Measurements from ENCODE around the gene BAHD1.
A peak's percentile ranks its signal among the peaks of the same experiment; 100 is the strongest.

Gene BAHD1

DNA sequence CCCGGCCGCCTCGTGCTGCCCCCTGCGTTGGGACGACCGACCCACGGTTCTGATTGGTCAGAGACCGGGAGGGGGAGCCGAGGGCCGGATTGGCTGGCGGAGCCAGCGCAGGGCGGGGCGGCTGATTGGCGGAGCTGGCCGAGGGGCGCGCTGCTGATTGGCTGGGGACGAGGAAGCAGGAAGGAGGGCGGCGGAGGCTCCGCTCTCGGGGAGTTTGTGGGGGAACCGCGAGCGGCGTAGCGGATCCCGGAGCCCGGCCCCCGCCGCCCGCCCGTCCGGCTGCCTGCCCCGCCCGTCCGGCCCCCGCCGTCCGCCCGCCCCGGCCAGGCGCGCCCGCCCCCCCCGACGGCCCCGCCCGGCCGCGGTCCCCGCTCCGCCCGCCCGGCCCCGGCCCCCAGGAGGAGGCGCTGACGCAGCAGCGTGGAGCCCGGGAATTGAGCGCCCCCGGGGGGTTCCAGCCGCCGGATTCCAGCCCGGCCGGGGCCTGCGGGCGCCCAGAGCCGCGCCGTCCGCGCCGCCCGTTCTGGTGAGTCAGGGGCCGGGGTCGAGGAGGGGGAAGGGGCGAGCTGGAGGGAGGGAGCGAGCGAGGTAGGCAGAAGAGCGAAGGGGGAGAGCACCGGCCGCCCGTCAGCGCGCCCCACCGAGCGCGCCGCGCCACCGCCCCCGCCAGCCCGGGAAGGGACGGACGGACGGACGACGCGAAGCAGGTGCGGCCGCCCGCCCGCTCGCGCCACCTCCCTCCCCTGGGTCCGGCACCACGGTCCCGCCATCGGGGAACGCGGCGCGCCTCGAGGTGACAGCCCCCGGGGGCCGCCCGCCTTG lies at the start of gene BAHD1:
TSS of gene BAHD1 (plus strand) at position 211 of the 822 bp plus-strand sequence. CDS start 17,512 bp downstream, outside the sequence.
- peaks cover 12 to 24% of the 10 kb centered on the region in 2 donors for H3K27me3 ChIP-seq (ENCODE audit: control insufficient read depth in 1 of 2, insufficient read depth in 2 of 2, low read length in 2 of 2)
- H3K9me3 ChIP-seq (ENCODE audit: control insufficient read depth in 1 of 2, low read length in 2 of 2), result no peaks in the 10 kb centered on the region
- no peaks in the 10 kb centered on the region for H3K36me3 ChIP-seq (ENCODE audit: control insufficient read depth in 1 of 2, insufficient read depth in 2 of 2, low read length in 2 of 2)
- peaks cover 46 to 54% of the 10 kb centered on the region in 2 donors for H3K4me1 ChIP-seq (ENCODE audit: control insufficient read depth in 1 of 2, insufficient read depth in 2 of 2, low read length in 2 of 2)
- peak within 1 kb of the TSS; percentile 76 to 79 for H3K4me3 ChIP-seq (ENCODE audit: low read depth in 1 of 2, low read length in 2 of 2)
- H3K9ac ChIP-seq (ENCODE audit: low read depth in 1 of 2, low read length in 2 of 2), result peak within 1 kb of the TSS; percentile 60 to 66
- no peak within 1 kb of the TSS for H3K27ac ChIP-seq (ENCODE audit: low read depth, low read length)

DNA sequence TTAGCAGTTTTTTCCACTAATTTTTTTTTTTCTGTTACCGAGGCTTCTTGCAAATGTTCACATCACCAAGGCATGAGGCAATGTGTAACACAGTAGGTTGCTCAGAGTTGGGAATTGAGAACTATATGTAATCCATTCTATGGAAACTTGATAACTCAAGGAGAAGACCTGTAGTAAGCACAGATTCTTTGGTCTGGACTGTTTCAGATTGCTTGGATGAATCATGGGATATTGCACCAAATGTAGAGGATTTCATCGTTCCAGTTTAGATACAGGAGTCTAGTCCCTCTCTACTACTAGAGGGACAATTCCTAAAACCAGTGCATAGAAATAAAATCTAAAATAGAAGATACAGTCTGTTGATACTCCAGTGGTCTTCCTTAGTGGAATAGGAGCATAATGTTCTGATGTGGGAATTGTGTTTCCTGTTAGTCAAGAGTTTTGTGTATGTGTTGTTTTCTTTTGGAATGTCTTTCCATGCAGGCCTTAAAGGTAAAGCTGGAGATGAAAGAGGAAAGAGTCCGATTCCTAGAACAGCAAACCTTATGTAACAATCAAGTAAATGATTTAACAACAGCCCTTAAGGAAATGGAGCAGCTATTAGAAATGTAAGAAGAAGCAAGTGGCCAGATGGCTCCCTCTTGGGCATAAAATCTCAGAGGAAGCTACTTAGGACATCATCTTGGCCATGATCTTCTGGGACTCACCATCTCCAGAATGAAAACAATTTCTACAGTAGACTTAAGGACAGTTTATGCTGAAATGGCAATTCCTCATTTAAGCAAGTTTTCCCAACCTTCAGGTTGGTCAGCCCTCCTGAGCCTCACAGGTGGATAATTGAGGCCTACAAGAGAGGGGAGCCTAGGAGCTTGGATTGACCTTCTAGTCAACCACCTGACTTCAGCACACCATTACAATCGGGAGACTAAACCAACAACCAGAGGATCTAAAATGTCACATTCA lies 47.5 kb upstream of the BAHD1 start:
- Histone ChIP-seq H3K9me3 (ENCODE audit: control insufficient read depth in 1 of 2, low read length in 2 of 2) (no peaks in the 10 kb centered on the region), H3K27me3 (ENCODE audit: control insufficient read depth in 1 of 2, insufficient read depth in 2 of 2, low read length in 2 of 2) (no peaks in the 10 kb centered on the region), H3K4me1 (ENCODE audit: control insufficient read depth in 1 of 2, insufficient read depth in 2 of 2, low read length in 2 of 2) (no peaks in the 10 kb centered on the region), H3K36me3 (ENCODE audit: control insufficient read depth in 1 of 2, insufficient read depth in 2 of 2, low read length in 2 of 2) (peaks cover 12 to 31% of the 10 kb centered on the region in 2 donors), H3K4me3 (ENCODE audit: low read depth in 1 of 2, low read length in 2 of 2) (no peak overlapping the region), H3K27ac (ENCODE audit: low read depth, low read length) (no peak overlapping the region), H3K9ac (ENCODE audit: low read depth in 1 of 2, low read length in 2 of 2) (no peak overlapping the region)

DNA sequence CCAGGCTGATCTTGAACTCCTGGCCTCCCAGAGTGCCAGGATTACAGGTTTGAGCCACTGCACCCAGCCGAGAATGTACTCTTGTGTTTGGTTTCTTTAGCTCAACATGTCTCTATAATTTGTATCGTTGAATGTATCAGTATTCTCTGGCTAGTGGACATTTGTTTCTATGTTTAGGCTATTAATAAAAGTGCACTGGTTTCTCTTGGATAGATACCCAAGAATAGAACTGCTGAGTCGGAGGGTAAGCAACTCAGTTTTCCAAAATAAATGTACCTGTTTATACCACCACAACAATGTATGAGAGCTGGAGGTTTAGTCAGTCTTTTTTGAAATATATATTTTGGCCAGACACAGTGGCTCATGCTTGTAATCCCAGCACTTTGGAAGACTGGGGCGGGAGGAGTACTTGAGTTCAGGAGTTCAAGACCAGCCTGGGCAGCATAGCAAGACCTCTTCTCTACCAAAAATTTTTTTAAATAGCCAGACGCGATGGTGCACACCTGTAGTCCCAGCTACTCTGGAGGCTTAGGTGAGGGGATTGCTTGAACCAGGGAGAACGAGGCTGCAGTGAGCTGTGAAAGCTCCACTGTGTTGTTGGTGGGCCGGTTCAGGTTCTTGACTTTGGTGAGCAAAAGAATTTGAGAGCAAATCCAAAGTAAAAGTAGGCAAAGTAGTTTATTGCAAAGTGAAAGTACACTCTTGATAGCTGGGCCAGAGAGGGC lies 42.9 kb upstream of the BAHD1 start:
- no peaks in the 10 kb centered on the region for H3K27me3 ChIP-seq (ENCODE audit: control insufficient read depth in 1 of 2, insufficient read depth in 2 of 2, low read length in 2 of 2)
- H3K9ac ChIP-seq (ENCODE audit: low read depth in 1 of 2, low read length in 2 of 2), result no peak overlapping the region
- no peak overlapping the region for H3K4me3 ChIP-seq (ENCODE audit: low read depth in 1 of 2, low read length in 2 of 2)
- H3K27ac ChIP-seq (ENCODE audit: low read depth, low read length), result no peak overlapping the region
- H3K9me3 ChIP-seq (ENCODE audit: control insufficient read depth in 1 of 2, low read length in 2 of 2), result no peaks in the 10 kb centered on the region
- H3K36me3 ChIP-seq (ENCODE audit: control insufficient read depth in 1 of 2, insufficient read depth in 2 of 2, low read length in 2 of 2), result peaks cover 0 to 10% of the 10 kb centered on the region in 2 donors
- H3K4me1 ChIP-seq (ENCODE audit: control insufficient read depth in 1 of 2, insufficient read depth in 2 of 2, low read length in 2 of 2), result no peaks in the 10 kb centered on the region

GRCh38 chr15:40398413-40398873 lies 42.3 kb upstream of the BAHD1 start:
- H3K36me3 ChIP-seq (ENCODE audit: control insufficient read depth in 1 of 2, insufficient read depth in 2 of 2, low read length in 2 of 2), result peaks cover 0 to 4% of the 10 kb centered on the region in 2 donors
- no peaks in the 10 kb centered on the region for H3K4me1 ChIP-seq (ENCODE audit: control insufficient read depth in 1 of 2, insufficient read depth in 2 of 2, low read length in 2 of 2)
- no peak overlapping the region for H3K9ac ChIP-seq (ENCODE audit: low read depth in 1 of 2, low read length in 2 of 2)
- no peak overlapping the region for H3K27ac ChIP-seq (ENCODE audit: low read depth, low read length)
- H3K27me3 ChIP-seq (ENCODE audit: control insufficient read depth in 1 of 2, insufficient read depth in 2 of 2, low read length in 2 of 2), result no peaks in the 10 kb centered on the region
- no peaks in the 10 kb centered on the region for H3K9me3 ChIP-seq (ENCODE audit: control insufficient read depth in 1 of 2, low read length in 2 of 2)
- no peak overlapping the region for H3K4me3 ChIP-seq (ENCODE audit: low read depth in 1 of 2, low read length in 2 of 2)

DNA sequence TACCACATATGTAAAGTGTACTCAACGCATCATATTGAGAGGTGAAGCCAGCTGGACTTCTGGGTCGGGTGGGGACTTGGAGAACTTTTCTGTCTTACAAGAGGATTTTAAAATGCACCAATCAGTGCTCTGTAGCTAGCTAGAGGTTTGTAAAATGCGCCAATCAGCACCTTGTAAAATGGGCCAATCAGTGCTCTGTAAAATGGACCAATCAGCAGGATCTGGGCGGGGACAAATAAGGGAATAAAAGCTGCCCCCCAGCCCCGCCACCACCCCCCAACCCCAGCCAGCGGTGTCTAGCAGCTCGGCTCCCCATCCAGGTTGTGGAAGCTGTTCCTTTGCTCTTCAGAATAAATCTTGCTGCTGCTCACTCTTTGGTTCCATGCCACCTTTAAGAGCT lies 41.4 kb upstream of the BAHD1 start:
- Histone ChIP-seq H3K27me3 (ENCODE audit: control insufficient read depth in 1 of 2, insufficient read depth in 2 of 2, low read length in 2 of 2) (no peaks in the 10 kb centered on the region), H3K36me3 (ENCODE audit: control insufficient read depth in 1 of 2, insufficient read depth in 2 of 2, low read length in 2 of 2) (no peaks in the 10 kb centered on the region), H3K4me3 (ENCODE audit: low read depth in 1 of 2, low read length in 2 of 2) (no peak overlapping the region), H3K4me1 (ENCODE audit: control insufficient read depth in 1 of 2, insufficient read depth in 2 of 2, low read length in 2 of 2) (no peaks in the 10 kb centered on the region), H3K9ac (ENCODE audit: low read depth in 1 of 2, low read length in 2 of 2) (no peak overlapping the region), H3K27ac (ENCODE audit: low read depth, low read length) (no peak overlapping the region), H3K9me3 (ENCODE audit: control insufficient read depth in 1 of 2, low read length in 2 of 2) (no peaks in the 10 kb centered on the region)

DNA sequence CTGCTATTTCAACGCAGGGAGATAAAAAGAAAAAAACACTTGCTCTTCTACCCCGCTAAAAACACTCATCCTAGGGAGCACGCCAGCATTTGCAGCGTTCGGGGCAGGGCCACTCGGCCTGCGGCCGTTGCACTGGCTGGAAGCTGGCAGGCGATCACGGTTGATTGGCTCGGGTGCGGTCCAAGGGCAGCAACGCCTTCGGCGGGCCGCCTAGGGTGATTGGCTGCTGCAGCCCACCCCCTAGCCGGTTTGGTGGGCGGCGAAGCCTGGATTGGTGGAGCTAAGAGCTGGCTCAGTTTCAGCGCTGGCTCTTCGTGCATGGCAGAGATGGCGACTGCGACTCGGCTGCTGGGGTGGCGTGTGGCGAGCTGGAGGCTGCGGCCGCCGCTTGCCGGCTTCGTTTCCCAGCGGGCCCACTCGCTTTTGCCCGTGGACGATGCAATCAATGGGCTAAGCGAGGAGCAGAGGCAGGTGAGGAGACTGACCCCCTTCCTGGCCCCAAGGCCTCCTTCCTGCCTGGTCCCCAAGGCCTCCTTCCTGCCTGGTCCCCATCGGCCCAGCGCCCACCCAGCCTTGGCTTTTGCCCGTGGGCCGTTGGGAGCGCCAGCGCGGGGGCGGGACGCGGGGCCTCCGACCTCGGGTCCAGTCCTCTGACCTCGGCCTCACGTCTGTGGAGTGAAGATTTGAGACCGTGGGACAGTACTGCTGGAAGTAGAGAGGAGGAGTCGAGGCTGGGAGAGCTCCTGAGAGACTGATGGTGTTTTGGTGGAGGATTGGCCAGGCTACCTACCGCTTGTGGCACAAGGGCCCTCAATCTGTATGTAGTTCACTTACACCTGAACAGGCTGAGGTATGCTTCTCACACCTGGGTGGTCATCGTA lies 35.0 kb upstream of the BAHD1 start, which contains the start of gene IVD:
TSS of gene IVD (plus strand) at position 295 of the 881 bp plus-strand sequence. CDS start at position 328, 33 bp downstream.
- peaks cover 20 to 23% of the 10 kb centered on the region in 2 donors for H3K4me1 ChIP-seq (ENCODE audit: control insufficient read depth in 1 of 2, insufficient read depth in 2 of 2, low read length in 2 of 2)

DNA sequence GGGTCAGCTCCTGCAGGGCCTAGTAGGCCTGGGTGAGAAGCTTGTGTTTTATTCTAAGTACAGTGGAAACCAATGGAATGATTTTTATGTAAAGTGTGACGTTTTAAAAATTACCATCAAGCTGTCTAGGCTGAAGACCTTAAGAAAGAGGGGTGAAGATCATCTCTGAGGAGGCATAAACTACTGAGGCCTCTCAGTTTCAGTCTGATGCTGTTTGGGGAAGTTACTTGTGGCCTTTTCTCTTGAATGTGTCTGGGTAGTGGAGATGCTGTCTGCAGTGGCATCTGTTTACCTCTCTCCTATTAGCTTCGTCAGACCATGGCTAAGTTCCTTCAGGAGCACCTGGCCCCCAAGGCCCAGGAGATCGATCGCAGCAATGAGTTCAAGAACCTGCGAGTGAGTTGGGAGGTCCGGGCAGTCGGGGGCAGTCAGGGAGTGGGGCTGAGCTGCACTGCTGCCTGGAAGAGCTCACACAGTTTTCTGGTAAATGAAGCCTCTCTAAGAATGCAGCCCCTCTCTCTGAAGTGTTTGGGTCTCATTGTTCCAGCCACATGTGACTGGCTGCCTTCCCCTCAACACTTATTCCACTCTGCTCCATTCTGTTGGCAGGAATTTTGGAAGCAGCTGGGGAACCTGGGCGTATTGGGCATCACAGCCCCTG lies 33.3 kb upstream of the BAHD1 start:
- H3K9ac ChIP-seq (ENCODE audit: low read depth in 1 of 2, low read length in 2 of 2), result peak overlapping the region in 1 of 2 donors; percentile 17
- no peak overlapping the region for H3K4me3 ChIP-seq (ENCODE audit: low read depth in 1 of 2, low read length in 2 of 2)
- no peaks in the 10 kb centered on the region for H3K9me3 ChIP-seq (ENCODE audit: control insufficient read depth in 1 of 2, low read length in 2 of 2)
- H3K4me1 ChIP-seq (ENCODE audit: control insufficient read depth in 1 of 2, insufficient read depth in 2 of 2, low read length in 2 of 2), result peaks cover 29 to 33% of the 10 kb centered on the region in 2 donors
- H3K27ac ChIP-seq (ENCODE audit: low read depth, low read length), result no peak overlapping the region
- H3K36me3 ChIP-seq (ENCODE audit: control insufficient read depth in 1 of 2, insufficient read depth in 2 of 2, low read length in 2 of 2), result peaks cover 16 to 36% of the 10 kb centered on the region in 2 donors
- H3K27me3 ChIP-seq (ENCODE audit: control insufficient read depth in 1 of 2, insufficient read depth in 2 of 2, low read length in 2 of 2), result no peaks in the 10 kb centered on the region

More for the DNA sequence above, 35.0 kb upstream of the BAHD1 start, which contains the start of gene IVD:
- Histone ChIP-seq H3K9me3 (ENCODE audit: control insufficient read depth in 1 of 2, low read length in 2 of 2) (no peaks in the 10 kb centered on the region), H3K4me3 (ENCODE audit: low read depth in 1 of 2, low read length in 2 of 2) (peak within 1 kb of the TSS; percentile 64 to 93), H3K27ac (ENCODE audit: low read depth, low read length) (no peak within 1 kb of the TSS), H3K27me3 (ENCODE audit: control insufficient read depth in 1 of 2, insufficient read depth in 2 of 2, low read length in 2 of 2) (no peaks in the 10 kb centered on the region), H3K36me3 (ENCODE audit: control insufficient read depth in 1 of 2, insufficient read depth in 2 of 2, low read length in 2 of 2) (peaks cover 8 to 22% of the 10 kb centered on the region in 2 donors), H3K9ac (ENCODE audit: low read depth in 1 of 2, low read length in 2 of 2) (peak within 1 kb of the TSS; percentile 85 to 95)

DNA sequence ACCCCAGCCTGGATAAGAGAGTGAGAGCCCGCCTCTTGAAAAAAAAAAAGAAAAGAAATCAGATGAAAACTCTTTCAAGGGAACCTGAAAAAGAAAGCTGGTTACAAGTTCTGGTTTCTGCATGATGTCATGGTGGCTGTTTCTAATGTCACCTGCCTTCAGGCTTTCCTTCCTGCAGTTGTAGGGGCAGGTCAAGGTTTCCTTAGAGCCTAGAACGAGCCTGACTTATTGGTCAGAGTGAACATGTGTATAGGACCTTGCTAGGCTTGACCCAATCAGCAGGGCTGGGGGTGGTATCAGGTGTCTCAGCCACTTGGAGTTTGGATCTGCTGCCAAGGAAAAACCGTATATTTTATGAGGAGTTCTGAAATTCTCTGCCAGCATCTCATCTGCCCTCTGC lies 31.4 kb upstream of the BAHD1 start:
- Histone ChIP-seq H3K4me1 (ENCODE audit: control insufficient read depth in 1 of 2, insufficient read depth in 2 of 2, low read length in 2 of 2) (peaks cover 36 to 40% of the 10 kb centered on the region in 2 donors), H3K27ac (ENCODE audit: low read depth, low read length) (no peak overlapping the region), H3K27me3 (ENCODE audit: control insufficient read depth in 1 of 2, insufficient read depth in 2 of 2, low read length in 2 of 2) (no peaks in the 10 kb centered on the region), H3K9me3 (ENCODE audit: control insufficient read depth in 1 of 2, low read length in 2 of 2) (no peaks in the 10 kb centered on the region), H3K9ac (ENCODE audit: low read depth in 1 of 2, low read length in 2 of 2) (no peak overlapping the region), H3K36me3 (ENCODE audit: control insufficient read depth in 1 of 2, insufficient read depth in 2 of 2, low read length in 2 of 2) (peaks cover 21 to 53% of the 10 kb centered on the region in 2 donors), H3K4me3 (ENCODE audit: low read depth in 1 of 2, low read length in 2 of 2) (no peak overlapping the region)

Measured in duodenal mucosa (tissue), 2 donors.